SK-N-SH (cell line): ENCODE data around the gene ZNF496.

Source experiments
- CHD2 ChIP-seq: fragments of 150-350 bp; IDR thresholded peaks from 2 replicates; pipeline ENCODE4 v1.6.1; 2018; ENCODE audit warnings: low read length; ENCODE audit not compliant: partially characterized antibody
- EP300 ChIP-seq, 2 experiments: IDR thresholded peaks; 2 replicates each; pipeline versions ENCODE4 v1.4.0 to v1.6.1; 2012; ENCODE audit warnings: borderline replicate concordance in 1 of 2, low read depth in 1 of 2, low read length in 1 of 2
- EZH2phosphoT487 ChIP-seq: fragments of 200-600 bp; sonication (generic); IDR thresholded peaks from 2 replicates; pipeline ENCODE4 v1.6.1; 2017; ENCODE audit warnings: low read depth, mixed run types, mild to moderate bottlenecking, antibody characterized with exemption, moderate library complexity, borderline replicate concordance
- FOSL2 ChIP-seq: IDR thresholded peaks from 2 replicates; pipeline ENCODE4 v1.4.0; 2012; ENCODE audit warnings: low read depth, mild to moderate bottlenecking, moderate library complexity, borderline replicate concordance
- FOXM1 ChIP-seq: IDR thresholded peaks from 2 replicates; pipeline ENCODE4 v1.4.0; 2012; ENCODE audit warnings: low read depth, mild to moderate bottlenecking
- JUND ChIP-seq: IDR thresholded peaks from 2 replicates; pipeline ENCODE4 v1.4.0; 2012
- MXI1 ChIP-seq: IDR thresholded peaks from 2 replicates; pipeline ENCODE4 v1.6.1; 2012; ENCODE audit warnings: mild to moderate bottlenecking, low read depth, low read length, improper control_type of control experiment
- NRF1 ChIP-seq: IDR thresholded peaks from 2 replicates; pipeline ENCODE4 v1.6.1; 2012; ENCODE audit warnings: low read depth, mild to moderate bottlenecking, low read length
- POLR2AphosphoS5 ChIP-seq: IDR thresholded peaks from 2 replicates; pipeline ENCODE4 v1.6.1; 2012; ENCODE audit warnings: low read depth, low read length
- RAD21 ChIP-seq: IDR thresholded peaks from 2 replicates; pipeline ENCODE4 v1.6.1; 2012; ENCODE audit warnings: mild to moderate bottlenecking, low read length
- USF2 ChIP-seq: fragments of 150-350 bp; IDR thresholded peaks from 2 replicates; pipeline ENCODE4 v1.6.1; 2017; ENCODE audit warnings: antibody characterized with exemption, low read length, low read depth, borderline replicate concordance
- TF ChIP-seq, protein P1 (sequence below): IDR thresholded peaks from 2 replicates; pipeline ENCODE4 v1.4.0; 2012; ENCODE audit warnings: low read depth, borderline replicate concordance
- TF ChIP-seq, protein P2 (sequence below): fragments of 200-600 bp; sonication (generic); IDR thresholded peaks from 2 replicates; pipeline ENCODE4 v1.6.1; 2017; ENCODE audit warnings: antibody characterized with exemption, mild to moderate bottlenecking, moderate library complexity
- TF ChIP-seq, protein P3 (sequence below): IDR thresholded peaks from 2 replicates; pipeline ENCODE4 v1.4.0; 2012; ENCODE audit warnings: low read depth, borderline replicate concordance

- TF ChIP-seq, protein P1, sequence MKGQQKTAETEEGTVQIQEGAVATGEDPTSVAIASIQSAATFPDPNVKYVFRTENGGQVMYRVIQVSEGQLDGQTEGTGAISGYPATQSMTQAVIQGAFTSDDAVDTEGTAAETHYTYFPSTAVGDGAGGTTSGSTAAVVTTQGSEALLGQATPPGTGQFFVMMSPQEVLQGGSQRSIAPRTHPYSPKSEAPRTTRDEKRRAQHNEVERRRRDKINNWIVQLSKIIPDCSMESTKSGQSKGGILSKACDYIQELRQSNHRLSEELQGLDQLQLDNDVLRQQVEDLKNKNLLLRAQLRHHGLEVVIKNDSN: no peak
- no peak for TF ChIP-seq MXI1
- TF ChIP-seq, protein P2, sequence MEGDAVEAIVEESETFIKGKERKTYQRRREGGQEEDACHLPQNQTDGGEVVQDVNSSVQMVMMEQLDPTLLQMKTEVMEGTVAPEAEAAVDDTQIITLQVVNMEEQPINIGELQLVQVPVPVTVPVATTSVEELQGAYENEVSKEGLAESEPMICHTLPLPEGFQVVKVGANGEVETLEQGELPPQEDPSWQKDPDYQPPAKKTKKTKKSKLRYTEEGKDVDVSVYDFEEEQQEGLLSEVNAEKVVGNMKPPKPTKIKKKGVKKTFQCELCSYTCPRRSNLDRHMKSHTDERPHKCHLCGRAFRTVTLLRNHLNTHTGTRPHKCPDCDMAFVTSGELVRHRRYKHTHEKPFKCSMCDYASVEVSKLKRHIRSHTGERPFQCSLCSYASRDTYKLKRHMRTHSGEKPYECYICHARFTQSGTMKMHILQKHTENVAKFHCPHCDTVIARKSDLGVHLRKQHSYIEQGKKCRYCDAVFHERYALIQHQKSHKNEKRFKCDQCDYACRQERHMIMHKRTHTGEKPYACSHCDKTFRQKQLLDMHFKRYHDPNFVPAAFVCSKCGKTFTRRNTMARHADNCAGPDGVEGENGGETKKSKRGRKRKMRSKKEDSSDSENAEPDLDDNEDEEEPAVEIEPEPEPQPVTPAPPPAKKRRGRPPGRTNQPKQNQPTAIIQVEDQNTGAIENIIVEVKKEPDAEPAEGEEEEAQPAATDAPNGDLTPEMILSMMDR: no peak
- TF ChIP-seq, protein P3, sequence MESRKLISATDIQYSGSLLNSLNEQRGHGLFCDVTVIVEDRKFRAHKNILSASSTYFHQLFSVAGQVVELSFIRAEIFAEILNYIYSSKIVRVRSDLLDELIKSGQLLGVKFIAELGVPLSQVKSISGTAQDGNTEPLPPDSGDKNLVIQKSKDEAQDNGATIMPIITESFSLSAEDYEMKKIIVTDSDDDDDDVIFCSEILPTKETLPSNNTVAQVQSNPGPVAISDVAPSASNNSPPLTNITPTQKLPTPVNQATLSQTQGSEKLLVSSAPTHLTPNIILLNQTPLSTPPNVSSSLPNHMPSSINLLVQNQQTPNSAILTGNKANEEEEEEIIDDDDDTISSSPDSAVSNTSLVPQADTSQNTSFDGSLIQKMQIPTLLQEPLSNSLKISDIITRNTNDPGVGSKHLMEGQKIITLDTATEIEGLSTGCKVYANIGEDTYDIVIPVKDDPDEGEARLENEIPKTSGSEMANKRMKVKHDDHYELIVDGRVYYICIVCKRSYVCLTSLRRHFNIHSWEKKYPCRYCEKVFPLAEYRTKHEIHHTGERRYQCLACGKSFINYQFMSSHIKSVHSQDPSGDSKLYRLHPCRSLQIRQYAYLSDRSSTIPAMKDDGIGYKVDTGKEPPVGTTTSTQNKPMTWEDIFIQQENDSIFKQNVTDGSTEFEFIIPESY: no peak
- no peak for TF ChIP-seq JUND
- no peak for TF ChIP-seq RAD21
- TF ChIP-seq USF2: no peak
- TF ChIP-seq POLR2AphosphoS5: no peak
- no peak for TF ChIP-seq EP300 (IDR thresholded peaks at IDR 0.05; ENCODE audit: borderline replicate concordance in 1 of 2, low read depth in 1 of 2, low read length in 1 of 2)
- TF ChIP-seq CHD2: no peak
- TF ChIP-seq NRF1: no peak
- TF ChIP-seq FOXM1: no peak
- no peak for TF ChIP-seq EZH2phosphoT487
- TF ChIP-seq FOSL2: no peak
Measured at GRCh38 chr1:247247568-247247967, 84.1 kb downstream of the ZNF496 start.
